DMS153 (cell line): Measurements from ENCODE around the gene SPATA20.

Source experiments
- DNase-seq: peaks from one replicate; lab custom pipeline; 2025; lab: John Stamatoyannopoulos, UW

Gene SPATA20

DNA sequence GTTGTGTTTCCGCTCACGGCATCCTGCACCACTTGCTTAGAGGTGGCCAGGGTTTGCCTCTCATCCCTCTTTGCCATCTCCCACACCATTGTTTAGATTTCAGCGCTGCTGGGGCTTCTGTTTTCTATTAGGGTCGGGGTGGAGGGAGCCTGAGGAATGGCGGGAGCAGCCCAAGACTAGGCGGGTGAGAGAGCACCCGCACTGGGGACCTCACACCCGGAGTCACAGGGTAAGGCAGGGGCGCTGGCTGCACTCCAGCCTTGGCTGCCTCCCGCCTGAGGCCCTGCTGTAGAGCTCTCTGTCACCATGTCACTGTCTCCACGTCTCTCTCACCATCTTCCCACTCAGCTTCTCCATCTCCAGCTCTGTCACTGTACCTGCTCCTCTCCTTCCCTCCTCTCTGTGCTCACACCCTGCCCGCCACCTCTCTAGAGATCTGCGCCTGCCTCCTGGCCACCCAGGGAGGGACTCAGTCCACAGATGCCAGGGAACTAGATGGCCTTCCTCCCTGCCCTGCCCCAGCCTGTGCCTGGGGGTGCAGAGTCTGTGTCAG lies 54.9 kb downstream of the SPATA20 start:
- no peak for DNase-seq

- DNase-seq = no peak
Measured at GRCh38 chr17:50602836-50603235, 55.9 kb downstream of the SPATA20 start.

- DNase-seq = peak; percentile 65
Measured at GRCh38 chr17:50603340-50603739, 56.4 kb downstream of the SPATA20 start.

DNA sequence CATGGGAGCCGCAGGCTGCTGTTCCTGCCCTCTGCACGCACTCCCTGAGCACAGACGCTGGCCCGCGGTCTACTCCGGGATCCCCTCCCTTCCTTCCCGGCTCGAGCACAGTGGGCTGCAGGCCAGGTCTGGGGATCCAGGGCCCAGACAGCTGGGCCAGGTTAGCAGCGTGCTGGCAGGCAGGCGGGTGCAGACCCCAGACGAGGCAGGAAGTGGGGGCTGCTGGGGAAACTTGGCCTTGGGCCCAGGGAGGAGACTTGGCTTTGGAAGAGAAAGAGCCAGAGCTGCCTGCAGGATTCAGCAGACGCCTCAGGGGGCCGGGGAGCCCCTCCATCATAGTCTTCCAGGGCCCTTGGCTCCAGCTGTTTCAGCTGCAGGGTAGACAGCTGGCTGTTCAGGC lies 57.5 kb downstream of the SPATA20 start:
- DNase-seq = no peak

GRCh38 chr17:50605429-50605828 lies 58.5 kb downstream of the SPATA20 start:
- DNase-seq = no peak
